Measurements from ENCODE around the gene HCN3.

HCN3 gene

GRCh38 chr1:155282488-155283091, 5.3 kb downstream of the HCN3 start:
- TF ChIP-seq, protein P1, sequence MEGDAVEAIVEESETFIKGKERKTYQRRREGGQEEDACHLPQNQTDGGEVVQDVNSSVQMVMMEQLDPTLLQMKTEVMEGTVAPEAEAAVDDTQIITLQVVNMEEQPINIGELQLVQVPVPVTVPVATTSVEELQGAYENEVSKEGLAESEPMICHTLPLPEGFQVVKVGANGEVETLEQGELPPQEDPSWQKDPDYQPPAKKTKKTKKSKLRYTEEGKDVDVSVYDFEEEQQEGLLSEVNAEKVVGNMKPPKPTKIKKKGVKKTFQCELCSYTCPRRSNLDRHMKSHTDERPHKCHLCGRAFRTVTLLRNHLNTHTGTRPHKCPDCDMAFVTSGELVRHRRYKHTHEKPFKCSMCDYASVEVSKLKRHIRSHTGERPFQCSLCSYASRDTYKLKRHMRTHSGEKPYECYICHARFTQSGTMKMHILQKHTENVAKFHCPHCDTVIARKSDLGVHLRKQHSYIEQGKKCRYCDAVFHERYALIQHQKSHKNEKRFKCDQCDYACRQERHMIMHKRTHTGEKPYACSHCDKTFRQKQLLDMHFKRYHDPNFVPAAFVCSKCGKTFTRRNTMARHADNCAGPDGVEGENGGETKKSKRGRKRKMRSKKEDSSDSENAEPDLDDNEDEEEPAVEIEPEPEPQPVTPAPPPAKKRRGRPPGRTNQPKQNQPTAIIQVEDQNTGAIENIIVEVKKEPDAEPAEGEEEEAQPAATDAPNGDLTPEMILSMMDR (IDR thresholded peaks at IDR 0.05): no peak
- Histone ChIP-seq H3K4me2 (ENCODE audit: low read length) (no peak overlapping the region), H3K36me3 (ENCODE audit: control insufficient read depth, insufficient read depth, low read length) (no peaks in the 10 kb centered on the region), H3K27ac (no peak overlapping the region), H3K4me1 (peaks cover 3% of the 10 kb centered on the region), H3K4me3 (ENCODE audit: low read depth, low read length) (no peak overlapping the region), H3K9ac (no peak overlapping the region), H3K27me3 (ENCODE audit: control insufficient read depth, insufficient read depth, low read length) (no peaks in the 10 kb centered on the region), H2AFZ (no peak overlapping the region), H3K79me2 (no peaks in the 10 kb centered on the region), H3K9me3 (ENCODE audit: control insufficient read depth, low read length) (no peaks in the 10 kb centered on the region)

- H3K79me2 ChIP-seq: no peaks in the 10 kb centered on the region
Observed at GRCh38 chr1:155284476-155284875, 7.2 kb downstream of the HCN3 start.

DNA sequence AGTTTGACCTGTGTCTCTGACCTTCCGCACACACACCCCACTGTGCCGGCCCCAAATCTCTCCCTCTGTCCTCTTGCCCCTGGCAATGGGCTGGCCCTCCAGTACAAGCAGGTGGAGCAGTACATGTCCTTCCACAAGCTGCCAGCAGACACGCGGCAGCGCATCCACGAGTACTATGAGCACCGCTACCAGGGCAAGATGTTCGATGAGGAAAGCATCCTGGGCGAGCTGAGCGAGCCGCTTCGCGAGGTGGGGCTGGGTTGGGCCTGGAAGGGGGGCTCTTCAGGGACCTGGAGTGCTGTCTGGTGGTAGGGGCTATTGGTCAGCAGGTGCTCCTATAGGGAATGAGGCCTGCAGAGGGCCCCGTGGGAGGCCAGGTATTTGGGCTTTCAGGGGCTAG, 7.8 kb downstream of the HCN3 start:
- Histone ChIP-seq H3K4me1 (no peaks in the 10 kb centered on the region), H3K9me3 (ENCODE audit: control insufficient read depth, low read length) (no peaks in the 10 kb centered on the region), H2AFZ (no peak overlapping the region), H3K79me2 (no peaks in the 10 kb centered on the region), H3K4me3 (ENCODE audit: low read depth, low read length) (no peak overlapping the region), H3K4me2 (ENCODE audit: low read length) (no peak overlapping the region), H3K27ac (no peak overlapping the region), H3K36me3 (ENCODE audit: control insufficient read depth, insufficient read depth, low read length) (no peaks in the 10 kb centered on the region), H3K9ac (no peak overlapping the region), H3K27me3 (ENCODE audit: control insufficient read depth, insufficient read depth, low read length) (no peaks in the 10 kb centered on the region)
- TF ChIP-seq, protein P1 (IDR thresholded peaks at IDR 0.05): no peak

More at GRCh38 chr1:155284476-155284875, 7.2 kb downstream of the HCN3 start:
- Histone ChIP-seq H3K9ac (no peak overlapping the region), H3K27ac (no peak overlapping the region), H3K4me3 (ENCODE audit: low read depth, low read length) (no peak overlapping the region), H3K36me3 (ENCODE audit: control insufficient read depth, insufficient read depth, low read length) (no peaks in the 10 kb centered on the region), H3K27me3 (ENCODE audit: control insufficient read depth, insufficient read depth, low read length) (no peaks in the 10 kb centered on the region), H3K4me1 (no peaks in the 10 kb centered on the region), H2AFZ (no peak overlapping the region), H3K9me3 (ENCODE audit: control insufficient read depth, low read length) (no peaks in the 10 kb centered on the region), H3K4me2 (ENCODE audit: low read length) (no peak overlapping the region)
- TF ChIP-seq, protein P1 (IDR thresholded peaks at IDR 0.05): no peak

GRCh38 chr1:155285631-155286044, 8.4 kb downstream of the HCN3 start:
- Histone ChIP-seq H3K4me2 (ENCODE audit: low read length) (no peak overlapping the region), H3K9me3 (ENCODE audit: control insufficient read depth, low read length) (no peaks in the 10 kb centered on the region), H3K4me1 (no peaks in the 10 kb centered on the region), H3K79me2 (no peaks in the 10 kb centered on the region), H2AFZ (no peak overlapping the region), H3K27me3 (ENCODE audit: control insufficient read depth, insufficient read depth, low read length) (no peaks in the 10 kb centered on the region), H3K36me3 (ENCODE audit: control insufficient read depth, insufficient read depth, low read length) (no peaks in the 10 kb centered on the region), H3K27ac (no peak overlapping the region), H3K4me3 (ENCODE audit: low read depth, low read length) (no peak overlapping the region), H3K9ac (no peak overlapping the region)
- TF ChIP-seq, protein P1 (IDR thresholded peaks at IDR 0.05): no peak

GRCh38 chr1:155286544-155286943, 9.3 kb downstream of the HCN3 start:
- TF ChIP-seq, protein P1 (IDR thresholded peaks at IDR 0.05): no peak
- no peak overlapping the region for H3K9ac ChIP-seq
- no peak overlapping the region for H3K4me3 ChIP-seq (ENCODE audit: low read depth, low read length)
- no peaks in the 10 kb centered on the region for H3K79me2 ChIP-seq
- no peak overlapping the region for H3K4me2 ChIP-seq (ENCODE audit: low read length)
- no peak overlapping the region for H2AFZ ChIP-seq
- no peaks in the 10 kb centered on the region for H3K36me3 ChIP-seq (ENCODE audit: control insufficient read depth, insufficient read depth, low read length)
- no peaks in the 10 kb centered on the region for H3K4me1 ChIP-seq
- no peaks in the 10 kb centered on the region for H3K9me3 ChIP-seq (ENCODE audit: control insufficient read depth, low read length)
- H3K27ac ChIP-seq: no peak overlapping the region
- H3K27me3 ChIP-seq (ENCODE audit: control insufficient read depth, insufficient read depth, low read length): no peaks in the 10 kb centered on the region
